H1 (cell line): ENCODE results near the gene LRRC49. TPM values are rescaled to one million over a fixed set of nuclear protein-coding genes. Genes with fewer than 3 reads are reported as not detected.

Experiments used
- KDM4A ChIP-seq: IDR thresholded peaks from one replicate; pipeline ENCODE4 v1.7.1; 2012; ENCODE audit warnings: low read depth, mild to moderate bottlenecking, moderate library complexity, low read length, inconsistent platforms; ENCODE audit not compliant: severe bottlenecking
- POLR2AphosphoS5 ChIP-seq: IDR thresholded peaks from 2 replicates; pipeline ENCODE4 v1.6.1; 2011; ENCODE audit warnings: low read depth, low read length
- RNF2 ChIP-seq: fragments of 200-900, 300-1000 bp; sonication (generic); IDR thresholded peaks from 2 replicates; pipeline ENCODE4 v1.7.1; 2016; ENCODE audit warnings: borderline replicate concordance, low read depth, mild to moderate bottlenecking, antibody characterized with exemption, low read length; ENCODE audit not compliant: poor library complexity, severe bottlenecking; ENCODE audit errors: missing control alignments
- polyA plus RNA-seq, 7 experiments: library from polyadenylated mRNA; depleted of rRNA in 3 of 7; stranded (reverse) in 5 of 7; unstranded in 2 of 7; fragments of >200 nt in 5 of 7; fragments of 200-250 nt in 2 of 7; gene quantifications; 1 replicate in 5 of 7; 2 replicates in 1 of 7; 4 replicates in 1 of 7; pipeline versions ENCODE4 v1.2.1 to v1.2.3, GENCODE V29; 2011 to 2013; ENCODE audit warnings: missing spikeins in 2 of 7, mixed read lengths in 2 of 7
- total RNA-seq: library from RNA; stranded (reverse); fragmentation: NEBNext Ultra II Directional; extraction: Animal tissue kit (Norgen Biotek cat#: 25700); gene quantifications from 2 replicates; pipeline ENCODE4 v1.2.1, GENCODE V29; 2021
- TF ChIP-seq, protein P1 (sequence below): fragments of 300-600 bp; sonication (generic); IDR thresholded peaks from 2 replicates; pipeline ENCODE4 v1.7.1; 2012; ENCODE audit warnings: low read length, moderate library complexity, mild to moderate bottlenecking, inconsistent platforms; ENCODE audit not compliant: insufficient replicate concordance
- TF ChIP-seq, protein P2 (sequence below): IDR thresholded peaks from 2 replicates; pipeline ENCODE4 v1.6.1; 2012; ENCODE audit warnings: low read length, inconsistent platforms

The LRRC49 gene
- total and polyA plus RNA-seq, 2 of the 8 experiments (the other 6 are each of a cell fraction or from before 2014, with no cell fraction given), result 5.0 to 10.4 TPM

- TF ChIP-seq, protein P1, sequence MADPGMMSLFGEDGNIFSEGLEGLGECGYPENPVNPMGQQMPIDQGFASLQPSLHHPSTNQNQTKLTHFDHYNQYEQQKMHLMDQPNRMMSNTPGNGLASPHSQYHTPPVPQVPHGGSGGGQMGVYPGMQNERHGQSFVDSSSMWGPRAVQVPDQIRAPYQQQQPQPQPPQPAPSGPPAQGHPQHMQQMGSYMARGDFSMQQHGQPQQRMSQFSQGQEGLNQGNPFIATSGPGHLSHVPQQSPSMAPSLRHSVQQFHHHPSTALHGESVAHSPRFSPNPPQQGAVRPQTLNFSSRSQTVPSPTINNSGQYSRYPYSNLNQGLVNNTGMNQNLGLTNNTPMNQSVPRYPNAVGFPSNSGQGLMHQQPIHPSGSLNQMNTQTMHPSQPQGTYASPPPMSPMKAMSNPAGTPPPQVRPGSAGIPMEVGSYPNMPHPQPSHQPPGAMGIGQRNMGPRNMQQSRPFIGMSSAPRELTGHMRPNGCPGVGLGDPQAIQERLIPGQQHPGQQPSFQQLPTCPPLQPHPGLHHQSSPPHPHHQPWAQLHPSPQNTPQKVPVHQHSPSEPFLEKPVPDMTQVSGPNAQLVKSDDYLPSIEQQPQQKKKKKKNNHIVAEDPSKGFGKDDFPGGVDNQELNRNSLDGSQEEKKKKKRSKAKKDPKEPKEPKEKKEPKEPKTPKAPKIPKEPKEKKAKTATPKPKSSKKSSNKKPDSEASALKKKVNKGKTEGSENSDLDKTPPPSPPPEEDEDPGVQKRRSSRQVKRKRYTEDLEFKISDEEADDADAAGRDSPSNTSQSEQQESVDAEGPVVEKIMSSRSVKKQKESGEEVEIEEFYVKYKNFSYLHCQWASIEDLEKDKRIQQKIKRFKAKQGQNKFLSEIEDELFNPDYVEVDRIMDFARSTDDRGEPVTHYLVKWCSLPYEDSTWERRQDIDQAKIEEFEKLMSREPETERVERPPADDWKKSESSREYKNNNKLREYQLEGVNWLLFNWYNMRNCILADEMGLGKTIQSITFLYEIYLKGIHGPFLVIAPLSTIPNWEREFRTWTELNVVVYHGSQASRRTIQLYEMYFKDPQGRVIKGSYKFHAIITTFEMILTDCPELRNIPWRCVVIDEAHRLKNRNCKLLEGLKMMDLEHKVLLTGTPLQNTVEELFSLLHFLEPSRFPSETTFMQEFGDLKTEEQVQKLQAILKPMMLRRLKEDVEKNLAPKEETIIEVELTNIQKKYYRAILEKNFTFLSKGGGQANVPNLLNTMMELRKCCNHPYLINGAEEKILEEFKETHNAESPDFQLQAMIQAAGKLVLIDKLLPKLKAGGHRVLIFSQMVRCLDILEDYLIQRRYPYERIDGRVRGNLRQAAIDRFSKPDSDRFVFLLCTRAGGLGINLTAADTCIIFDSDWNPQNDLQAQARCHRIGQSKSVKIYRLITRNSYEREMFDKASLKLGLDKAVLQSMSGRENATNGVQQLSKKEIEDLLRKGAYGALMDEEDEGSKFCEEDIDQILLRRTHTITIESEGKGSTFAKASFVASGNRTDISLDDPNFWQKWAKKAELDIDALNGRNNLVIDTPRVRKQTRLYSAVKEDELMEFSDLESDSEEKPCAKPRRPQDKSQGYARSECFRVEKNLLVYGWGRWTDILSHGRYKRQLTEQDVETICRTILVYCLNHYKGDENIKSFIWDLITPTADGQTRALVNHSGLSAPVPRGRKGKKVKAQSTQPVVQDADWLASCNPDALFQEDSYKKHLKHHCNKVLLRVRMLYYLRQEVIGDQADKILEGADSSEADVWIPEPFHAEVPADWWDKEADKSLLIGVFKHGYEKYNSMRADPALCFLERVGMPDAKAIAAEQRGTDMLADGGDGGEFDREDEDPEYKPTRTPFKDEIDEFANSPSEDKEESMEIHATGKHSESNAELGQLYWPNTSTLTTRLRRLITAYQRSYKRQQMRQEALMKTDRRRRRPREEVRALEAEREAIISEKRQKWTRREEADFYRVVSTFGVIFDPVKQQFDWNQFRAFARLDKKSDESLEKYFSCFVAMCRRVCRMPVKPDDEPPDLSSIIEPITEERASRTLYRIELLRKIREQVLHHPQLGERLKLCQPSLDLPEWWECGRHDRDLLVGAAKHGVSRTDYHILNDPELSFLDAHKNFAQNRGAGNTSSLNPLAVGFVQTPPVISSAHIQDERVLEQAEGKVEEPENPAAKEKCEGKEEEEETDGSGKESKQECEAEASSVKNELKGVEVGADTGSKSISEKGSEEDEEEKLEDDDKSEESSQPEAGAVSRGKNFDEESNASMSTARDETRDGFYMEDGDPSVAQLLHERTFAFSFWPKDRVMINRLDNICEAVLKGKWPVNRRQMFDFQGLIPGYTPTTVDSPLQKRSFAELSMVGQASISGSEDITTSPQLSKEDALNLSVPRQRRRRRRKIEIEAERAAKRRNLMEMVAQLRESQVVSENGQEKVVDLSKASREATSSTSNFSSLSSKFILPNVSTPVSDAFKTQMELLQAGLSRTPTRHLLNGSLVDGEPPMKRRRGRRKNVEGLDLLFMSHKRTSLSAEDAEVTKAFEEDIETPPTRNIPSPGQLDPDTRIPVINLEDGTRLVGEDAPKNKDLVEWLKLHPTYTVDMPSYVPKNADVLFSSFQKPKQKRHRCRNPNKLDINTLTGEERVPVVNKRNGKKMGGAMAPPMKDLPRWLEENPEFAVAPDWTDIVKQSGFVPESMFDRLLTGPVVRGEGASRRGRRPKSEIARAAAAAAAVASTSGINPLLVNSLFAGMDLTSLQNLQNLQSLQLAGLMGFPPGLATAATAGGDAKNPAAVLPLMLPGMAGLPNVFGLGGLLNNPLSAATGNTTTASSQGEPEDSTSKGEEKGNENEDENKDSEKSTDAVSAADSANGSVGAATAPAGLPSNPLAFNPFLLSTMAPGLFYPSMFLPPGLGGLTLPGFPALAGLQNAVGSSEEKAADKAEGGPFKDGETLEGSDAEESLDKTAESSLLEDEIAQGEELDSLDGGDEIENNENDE, result no peak
- TF ChIP-seq, protein P2, sequence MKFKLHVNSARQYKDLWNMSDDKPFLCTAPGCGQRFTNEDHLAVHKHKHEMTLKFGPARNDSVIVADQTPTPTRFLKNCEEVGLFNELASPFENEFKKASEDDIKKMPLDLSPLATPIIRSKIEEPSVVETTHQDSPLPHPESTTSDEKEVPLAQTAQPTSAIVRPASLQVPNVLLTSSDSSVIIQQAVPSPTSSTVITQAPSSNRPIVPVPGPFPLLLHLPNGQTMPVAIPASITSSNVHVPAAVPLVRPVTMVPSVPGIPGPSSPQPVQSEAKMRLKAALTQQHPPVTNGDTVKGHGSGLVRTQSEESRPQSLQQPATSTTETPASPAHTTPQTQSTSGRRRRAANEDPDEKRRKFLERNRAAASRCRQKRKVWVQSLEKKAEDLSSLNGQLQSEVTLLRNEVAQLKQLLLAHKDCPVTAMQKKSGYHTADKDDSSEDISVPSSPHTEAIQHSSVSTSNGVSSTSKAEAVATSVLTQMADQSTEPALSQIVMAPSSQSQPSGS, result no peak
- TF ChIP-seq KDM4A (no peak), RNF2 (no peak), POLR2AphosphoS5 (no peak)
Observed at GRCh38 chr15:71060983-71061382, 168.4 kb downstream of the LRRC49 start (continued).
